HCT116 (cell line): ENCODE results near the gene ASIC3. TPM values are rescaled to one million over a fixed set of nuclear protein-coding genes. Genes with fewer than 3 reads are reported as not detected.

Source experiments
- ATAC-seq: fragments of 200-7000 bp; cut with Tn5 transposase; 2 replicates; pipeline ENCODE4 v1.9.1; 2020; ENCODE audit warnings: mild to moderate bottlenecking, moderate library complexity
- BruUV-seq: library from RNA; stranded (reverse); fragments of 400-500 nt; replicated peaks from 2 replicates; lab custom pipeline; 2021; lab: Mats Ljungman, UMichigan
- CTCF ChIA-PET: fragments of 300-600 bp; sonication (Branson Sonifier 250); formaldehyde crosslinking; loops from one replicate; lab custom pipeline; 2021; ENCODE audit warnings: antibody characterized with exemption; lab: Charles Lee
- POLR2A ChIA-PET: fragments of 300-600, 350-600 bp; sonication (Branson Sonifier 250); formaldehyde crosslinking; loops from one replicate; lab custom pipeline; 2021; ENCODE audit warnings: antibody characterized with exemption; lab: Charles Lee
- RAD21 ChIA-PET, 2 experiments: fragments of 300-600 bp; sonication (Branson Sonifier 250); formaldehyde crosslinking; loops; one replicate each; lab custom pipeline; 2023; ENCODE audit warnings: low total read pairs in 2 of 2; ENCODE audit not compliant: uncharacterized antibody in 2 of 2, unreplicated experiment in 2 of 2, low non-redundant PET in 1 of 2; lab: Charles Lee
- DNase-seq: peaks from one replicate; pipeline ENCODE4 v3.0.0-alpha.2; 2010; ENCODE audit warnings: low read depth, low spot score
- H2AFZ ChIP-seq: fragments of 200-600 bp; shearing (Covaris generic), sonication (generic); 2 replicates; pipeline ENCODE4 v1.6.1; 2017; ENCODE audit warnings: low read depth, mixed run types, mixed read lengths, antibody characterized with exemption, low read length; ENCODE audit not compliant: poor library complexity, severe bottlenecking
- H3K27ac ChIP-seq: 2 replicates; pipeline ENCODE4 v1.5.1; 2012; ENCODE audit warnings: low read depth, low read length
- H3K27me3 ChIP-seq: fragments of 200-600 bp; sonication (generic); 2 replicates; pipeline ENCODE4 v1.6.1; 2016; ENCODE audit warnings: mixed run types, low read length, mixed read lengths; ENCODE audit not compliant: insufficient read depth
- H3K36me3 ChIP-seq, 2 experiments: fragments of 200-500 bp in 1 of 2; fragments of 200-600 bp in 1 of 2; sonication (Bioruptor generic) in 1 of 2; sonication (generic) in 1 of 2; 2 replicates each; pipeline versions ENCODE4 v1.5.1 to v1.6.1; 2014 to 2016; ENCODE audit warnings: low read length in 2 of 2, inconsistent platforms in 1 of 2, mixed read lengths in 1 of 2, mixed run types in 1 of 2; ENCODE audit not compliant: insufficient read depth in 2 of 2, control insufficient read depth in 1 of 2
- H3K4me1 ChIP-seq, 2 experiments: fragments of 200-600 bp in 1 of 2; sonication (generic) in 1 of 2; 2 replicates each; pipeline versions ENCODE4 v1.5.1 to v1.6.1; 2012 to 2017; ENCODE audit warnings: low read length in 2 of 2, inconsistent platforms in 1 of 2, mild to moderate bottlenecking in 1 of 2, mixed read lengths in 1 of 2, mixed run types in 1 of 2, moderate library complexity in 1 of 2; ENCODE audit not compliant: insufficient read depth in 2 of 2, control insufficient read depth in 1 of 2
- H3K4me2 ChIP-seq: fragments of 200-600 bp; sonication (generic); 2 replicates; pipeline ENCODE4 v1.6.1; 2017; ENCODE audit warnings: mixed run types, low read length, mixed read lengths
- H3K4me3 ChIP-seq, 2 experiments: fragments of 200-600 bp in 1 of 2; sonication (generic) in 1 of 2; replicated peaks in 1 of 2; 2 replicates each; pipeline ENCODE4 v1.5.1; 2011 to 2016; ENCODE audit warnings: low read length in 2 of 2, control low read depth in 1 of 2, low read depth in 1 of 2, mild to moderate bottlenecking in 1 of 2, mixed read lengths in 1 of 2, mixed run types in 1 of 2
- H3K79me2 ChIP-seq: fragments of 200-600 bp; sonication (generic); 2 replicates; pipeline ENCODE4 v1.6.1; 2017; ENCODE audit warnings: mild to moderate bottlenecking, mixed run types, low read length, moderate library complexity, mixed read lengths; ENCODE audit not compliant: insufficient read depth
- H3K9ac ChIP-seq: fragments of 200-600 bp; sonication (generic); 2 replicates; pipeline ENCODE4 v1.6.1; 2016; ENCODE audit warnings: low read length, mixed read lengths
- H3K9me2 ChIP-seq: fragments of 200-600 bp; sonication (generic), shearing (Covaris generic); 2 replicates; pipeline ENCODE4 v1.6.1; 2017; ENCODE audit warnings: mixed run types, mild to moderate bottlenecking, moderate library complexity; ENCODE audit not compliant: insufficient read depth
- H3K9me3 ChIP-seq, 2 experiments: fragments of 200-500 bp in 1 of 2; fragments of 200-600 bp in 1 of 2; sonication (Bioruptor generic) in 1 of 2; sonication (generic) in 1 of 2; 2 replicates each; pipeline ENCODE4 v1.6.1; 2014 to 2017; ENCODE audit warnings: low read length in 2 of 2, mixed read lengths in 2 of 2, inconsistent platforms in 1 of 2, low read depth in 1 of 2, mild to moderate bottlenecking in 1 of 2, mixed run types in 1 of 2, moderate library complexity in 1 of 2; ENCODE audit not compliant: control insufficient read depth in 1 of 2, insufficient read depth in 1 of 2
- H4K20me1 ChIP-seq: fragments of 200-600 bp; sonication (generic), shearing (Covaris generic); 2 replicates; pipeline ENCODE4 v1.6.1; 2017; ENCODE audit warnings: mixed run types, mild to moderate bottlenecking, moderate library complexity; ENCODE audit not compliant: insufficient read depth
- CBX3 ChIP-seq: IDR thresholded peaks from 2 replicates; pipeline ENCODE4 v1.6.1; 2012; ENCODE audit warnings: low read depth
- CEBPB ChIP-seq: IDR thresholded peaks from 2 replicates; pipeline ENCODE4 v1.6.1; 2012; ENCODE audit warnings: low read depth
- EGR1 ChIP-seq: IDR thresholded peaks from 2 replicates; pipeline ENCODE4 v1.6.1; 2012; ENCODE audit warnings: low read depth
- EZH2 ChIP-seq: fragments of 200-600 bp; sonication (generic); IDR thresholded peaks from 2 replicates; pipeline ENCODE4 v1.6.1; 2017; ENCODE audit warnings: antibody characterized with exemption, mixed run types
- EZH2phosphoT487 ChIP-seq: fragments of 200-600 bp; IDR thresholded peaks from 2 replicates; pipeline ENCODE4 v1.6.1; 2018; ENCODE audit warnings: antibody characterized with exemption, borderline replicate concordance
- RAD21 ChIP-seq: IDR thresholded peaks from 2 replicates; pipeline ENCODE4 v1.6.1; 2012; ENCODE audit warnings: low read depth, mild to moderate bottlenecking
- ZFX ChIP-seq: fragments of 450-650 bp; IDR thresholded peaks from 2 replicates; pipeline ENCODE4 v1.6.1; 2017
- ZNF274 ChIP-seq: fragments of 200-500 bp; sonication (Bioruptor generic); IDR thresholded peaks from 2 replicates; pipeline ENCODE4 v1.6.1; 2014; ENCODE audit warnings: mild to moderate bottlenecking, low read depth, low read length, inconsistent platforms
- intact Hi-C: fragments of 100-400 bp; cut with micrococcal nuclease; formaldehyde crosslinking; loops from 2 replicates; pipeline ENCODE4 v1.10.0; 2022
- total RNA-seq: library from RNA; stranded (reverse); gene quantifications from one replicate; pipeline ENCODE4 v1.2.1, GENCODE V29; 2021; ENCODE audit not compliant: unreplicated experiment
- TF ChIP-seq, protein P1 (sequence below): IDR thresholded peaks from 2 replicates; pipeline ENCODE4 v1.6.1; 2012
- TF ChIP-seq, protein P2 (sequence below): IDR thresholded peaks from 2 replicates; pipeline ENCODE4 v1.6.1; 2012; ENCODE audit warnings: low read depth
- TF ChIP-seq, protein P3 (sequence below): IDR thresholded peaks from 2 replicates; pipeline ENCODE4 v1.6.1; 2012

Gene ASIC3
- total RNA-seq, 1 experiment from 2014 or later: 4.4 TPM

DNA sequence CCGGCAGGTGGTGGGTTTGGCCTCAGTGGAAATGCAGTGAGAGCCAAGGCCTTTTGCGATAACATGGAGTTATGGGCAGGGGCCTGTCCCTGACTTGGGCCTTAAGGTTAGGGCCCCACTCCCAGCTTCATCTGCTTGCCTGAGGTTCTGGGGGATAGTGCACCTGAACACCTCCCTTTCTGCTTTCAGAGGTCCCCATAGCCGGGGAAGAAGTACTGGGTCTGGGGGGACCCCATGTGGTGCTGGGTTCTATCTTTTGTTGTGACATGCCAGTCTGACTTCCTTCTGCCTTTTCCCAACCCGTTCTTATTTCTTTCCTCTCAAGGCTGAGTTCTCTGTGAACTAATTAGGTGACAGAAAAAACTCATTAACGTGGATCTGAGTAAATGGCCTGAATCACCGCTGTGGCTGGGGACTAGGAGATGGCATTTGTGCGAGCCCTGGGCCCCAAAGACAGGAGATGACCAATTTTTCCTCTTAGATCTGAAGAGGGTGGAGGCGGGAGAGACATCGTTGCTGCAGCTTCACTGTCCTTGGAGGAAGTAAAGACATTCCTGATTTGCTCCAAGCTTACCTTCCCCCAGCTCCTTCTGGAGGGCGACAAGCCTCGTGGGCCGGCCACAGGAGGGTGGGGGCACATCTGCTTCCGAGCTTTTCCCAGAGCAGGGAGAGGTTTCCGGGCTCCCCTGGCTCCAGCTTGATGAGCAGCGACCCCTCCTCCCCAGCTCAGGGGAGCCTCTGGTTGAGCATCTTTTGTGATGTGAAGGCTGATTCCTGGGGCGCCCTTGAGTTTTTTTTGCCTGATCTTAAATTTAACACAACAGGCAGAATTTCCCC is 39.9 kb downstream of the ASIC3 start:
- ChIA-PET POLR2A (no interaction called here), CTCF (interaction anchor here (1.0 kb wide), 1 partner anchor 12 kb away, joined by 3 read pairs; no protein-coding TSS in a partner anchor), RAD21 (no interaction called here)
- Histone ChIP-seq H3K4me3 (peak overlapping the region; percentile 90 to 98), H3K4me1 (peaks cover 18 to 34% of the 10 kb centered on the region in 2 experiments; a peak in 3 of 4 replicates), H3K9ac (peak overlapping the region; percentile 94), H3K9me2 (no peaks in the 10 kb centered on the region), H3K27me3 (no peaks in the 10 kb centered on the region), H3K9me3 (no peaks in the 10 kb centered on the region), H4K20me1 (no peaks in the 10 kb centered on the region; the same call in 1 of the 2 replicates), H2AFZ (no peak overlapping the region), H3K79me2 (peaks cover 65% of the 10 kb centered on the region), H3K4me2 (peak overlapping the region; percentile 93), H3K36me3 (peaks cover 0 to 17% of the 10 kb centered on the region in 2 experiments; a peak in 1 of 4 replicates), H3K27ac (peak overlapping the region; percentile 90)
- intact Hi-C loops: no loop called here
- no peak for ATAC-seq
- TSS peak; percentile 45 for BruUV-seq
- TF ChIP-seq, protein P1, sequence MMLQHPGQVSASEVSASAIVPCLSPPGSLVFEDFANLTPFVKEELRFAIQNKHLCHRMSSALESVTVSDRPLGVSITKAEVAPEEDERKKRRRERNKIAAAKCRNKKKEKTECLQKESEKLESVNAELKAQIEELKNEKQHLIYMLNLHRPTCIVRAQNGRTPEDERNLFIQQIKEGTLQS: no peak
- no peak for TF ChIP-seq EZH2
- TF ChIP-seq RAD21: no peak
- no peak for TF ChIP-seq ZNF274
- no peak for TF ChIP-seq ZFX
- TF ChIP-seq EZH2phosphoT487: no peak
- TF ChIP-seq, protein P2, sequence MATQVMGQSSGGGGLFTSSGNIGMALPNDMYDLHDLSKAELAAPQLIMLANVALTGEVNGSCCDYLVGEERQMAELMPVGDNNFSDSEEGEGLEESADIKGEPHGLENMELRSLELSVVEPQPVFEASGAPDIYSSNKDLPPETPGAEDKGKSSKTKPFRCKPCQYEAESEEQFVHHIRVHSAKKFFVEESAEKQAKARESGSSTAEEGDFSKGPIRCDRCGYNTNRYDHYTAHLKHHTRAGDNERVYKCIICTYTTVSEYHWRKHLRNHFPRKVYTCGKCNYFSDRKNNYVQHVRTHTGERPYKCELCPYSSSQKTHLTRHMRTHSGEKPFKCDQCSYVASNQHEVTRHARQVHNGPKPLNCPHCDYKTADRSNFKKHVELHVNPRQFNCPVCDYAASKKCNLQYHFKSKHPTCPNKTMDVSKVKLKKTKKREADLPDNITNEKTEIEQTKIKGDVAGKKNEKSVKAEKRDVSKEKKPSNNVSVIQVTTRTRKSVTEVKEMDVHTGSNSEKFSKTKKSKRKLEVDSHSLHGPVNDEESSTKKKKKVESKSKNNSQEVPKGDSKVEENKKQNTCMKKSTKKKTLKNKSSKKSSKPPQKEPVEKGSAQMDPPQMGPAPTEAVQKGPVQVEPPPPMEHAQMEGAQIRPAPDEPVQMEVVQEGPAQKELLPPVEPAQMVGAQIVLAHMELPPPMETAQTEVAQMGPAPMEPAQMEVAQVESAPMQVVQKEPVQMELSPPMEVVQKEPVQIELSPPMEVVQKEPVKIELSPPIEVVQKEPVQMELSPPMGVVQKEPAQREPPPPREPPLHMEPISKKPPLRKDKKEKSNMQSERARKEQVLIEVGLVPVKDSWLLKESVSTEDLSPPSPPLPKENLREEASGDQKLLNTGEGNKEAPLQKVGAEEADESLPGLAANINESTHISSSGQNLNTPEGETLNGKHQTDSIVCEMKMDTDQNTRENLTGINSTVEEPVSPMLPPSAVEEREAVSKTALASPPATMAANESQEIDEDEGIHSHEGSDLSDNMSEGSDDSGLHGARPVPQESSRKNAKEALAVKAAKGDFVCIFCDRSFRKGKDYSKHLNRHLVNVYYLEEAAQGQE: no peak
- TF ChIP-seq CBX3: no peak
- TF ChIP-seq CEBPB: no peak
- no peak for TF ChIP-seq EGR1
- TF ChIP-seq, protein P3, sequence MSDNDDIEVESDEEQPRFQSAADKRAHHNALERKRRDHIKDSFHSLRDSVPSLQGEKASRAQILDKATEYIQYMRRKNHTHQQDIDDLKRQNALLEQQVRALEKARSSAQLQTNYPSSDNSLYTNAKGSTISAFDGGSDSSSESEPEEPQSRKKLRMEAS: no peak
- DNase-seq: no peak
